ENCODE data around the gene PRSS8. TPM values are rescaled to one million over a fixed set of nuclear protein-coding genes. Genes with fewer than 3 reads are reported as not detected.

Gene PRSS8
- total RNA-seq, 1 donor from 2014 or later = not detected

DNA sequence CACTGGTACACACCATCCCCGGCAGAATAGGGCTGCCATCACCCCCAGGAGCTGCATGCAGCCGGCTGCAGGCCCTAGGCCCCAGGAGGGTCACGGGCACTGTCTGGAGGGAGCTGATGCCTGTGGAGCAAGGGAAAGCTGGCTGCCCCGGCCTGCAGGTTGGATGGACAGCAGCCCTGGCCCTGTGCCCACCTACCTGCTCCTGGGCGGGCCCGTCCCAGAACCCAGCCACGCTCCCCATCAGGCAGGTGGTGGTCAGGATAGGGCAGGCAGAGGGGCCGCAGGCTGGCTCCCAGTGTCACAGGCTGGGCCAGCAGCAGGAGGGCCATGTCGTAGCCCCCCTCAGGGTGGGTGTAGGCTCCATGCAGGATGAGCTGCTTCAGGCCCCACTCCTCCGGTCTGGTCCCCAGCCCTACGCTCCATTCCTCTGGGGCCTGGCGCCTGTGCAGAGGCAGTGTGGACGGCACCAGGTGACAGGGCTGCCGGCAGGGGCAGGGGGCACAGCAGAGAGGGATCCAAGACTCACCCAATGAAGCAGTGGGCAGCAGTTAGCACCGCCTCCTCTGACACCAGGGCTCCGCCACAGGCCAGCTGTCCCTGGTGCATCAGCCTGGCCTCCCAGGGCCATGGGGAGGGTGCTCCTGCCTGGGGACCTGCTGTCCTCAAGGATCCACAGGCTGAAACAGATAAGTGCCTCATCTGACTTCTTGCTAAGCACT lies 50.8 kb downstream of the PRSS8 start:
- peaks cover 3% of the 10 kb centered on the region for H3K36me3 Mint-ChIP-seq (ENCODE audit: low read depth)
- TF ChIP-seq, protein P1, sequence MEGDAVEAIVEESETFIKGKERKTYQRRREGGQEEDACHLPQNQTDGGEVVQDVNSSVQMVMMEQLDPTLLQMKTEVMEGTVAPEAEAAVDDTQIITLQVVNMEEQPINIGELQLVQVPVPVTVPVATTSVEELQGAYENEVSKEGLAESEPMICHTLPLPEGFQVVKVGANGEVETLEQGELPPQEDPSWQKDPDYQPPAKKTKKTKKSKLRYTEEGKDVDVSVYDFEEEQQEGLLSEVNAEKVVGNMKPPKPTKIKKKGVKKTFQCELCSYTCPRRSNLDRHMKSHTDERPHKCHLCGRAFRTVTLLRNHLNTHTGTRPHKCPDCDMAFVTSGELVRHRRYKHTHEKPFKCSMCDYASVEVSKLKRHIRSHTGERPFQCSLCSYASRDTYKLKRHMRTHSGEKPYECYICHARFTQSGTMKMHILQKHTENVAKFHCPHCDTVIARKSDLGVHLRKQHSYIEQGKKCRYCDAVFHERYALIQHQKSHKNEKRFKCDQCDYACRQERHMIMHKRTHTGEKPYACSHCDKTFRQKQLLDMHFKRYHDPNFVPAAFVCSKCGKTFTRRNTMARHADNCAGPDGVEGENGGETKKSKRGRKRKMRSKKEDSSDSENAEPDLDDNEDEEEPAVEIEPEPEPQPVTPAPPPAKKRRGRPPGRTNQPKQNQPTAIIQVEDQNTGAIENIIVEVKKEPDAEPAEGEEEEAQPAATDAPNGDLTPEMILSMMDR (conservative IDR thresholded peaks at IDR 0.05) = no peak
- H3K27ac Mint-ChIP-seq (ENCODE audit: unreplicated experiment) = peak overlapping the region; percentile 90
- H3K27me3 Mint-ChIP-seq (ENCODE audit: low read depth) = peaks cover 2% of the 10 kb centered on the region
- no peaks in the 10 kb centered on the region for H3K9me3 Mint-ChIP-seq
- no peak for DNase-seq (ENCODE audit: low read depth, low spot score)
- peaks cover 4% of the 10 kb centered on the region for H3K4me1 Mint-ChIP-seq
- H3K4me3 Mint-ChIP-seq = peak overlapping the region; percentile 19

DNA sequence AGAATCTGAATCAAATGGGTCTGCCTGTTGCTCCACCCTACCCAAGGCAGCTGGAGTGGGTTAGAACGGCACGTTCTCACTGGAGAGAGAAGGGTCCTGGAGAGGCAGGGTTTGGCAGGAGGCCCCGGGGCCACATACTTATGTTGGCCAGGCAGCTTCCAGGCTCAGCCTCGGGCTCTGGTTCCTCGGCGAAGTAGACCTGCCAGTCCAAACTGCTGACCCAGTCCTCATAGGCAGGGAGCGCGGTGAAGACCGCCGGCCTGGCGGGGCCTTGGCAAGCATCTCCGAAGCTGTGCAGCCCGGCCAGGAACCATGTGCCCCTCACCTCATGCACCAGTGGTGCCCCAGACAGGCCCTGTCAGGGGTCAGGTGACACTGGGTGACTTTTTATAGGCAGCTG lies 51.5 kb downstream of the PRSS8 start:
- Mint-ChIP-seq H3K9me3 (no peaks in the 10 kb centered on the region), H3K27ac (ENCODE audit: unreplicated experiment) (no peak overlapping the region), H3K4me1 (peaks cover 4% of the 10 kb centered on the region), H3K27me3 (ENCODE audit: low read depth) (peaks cover 2% of the 10 kb centered on the region), H3K4me3 (peak overlapping the region; percentile 19), H3K36me3 (ENCODE audit: low read depth) (peaks cover 6% of the 10 kb centered on the region)
- TF ChIP-seq, protein P1 (conservative IDR thresholded peaks at IDR 0.05) = no peak
- no peak for DNase-seq (ENCODE audit: low read depth, low spot score)

DNA sequence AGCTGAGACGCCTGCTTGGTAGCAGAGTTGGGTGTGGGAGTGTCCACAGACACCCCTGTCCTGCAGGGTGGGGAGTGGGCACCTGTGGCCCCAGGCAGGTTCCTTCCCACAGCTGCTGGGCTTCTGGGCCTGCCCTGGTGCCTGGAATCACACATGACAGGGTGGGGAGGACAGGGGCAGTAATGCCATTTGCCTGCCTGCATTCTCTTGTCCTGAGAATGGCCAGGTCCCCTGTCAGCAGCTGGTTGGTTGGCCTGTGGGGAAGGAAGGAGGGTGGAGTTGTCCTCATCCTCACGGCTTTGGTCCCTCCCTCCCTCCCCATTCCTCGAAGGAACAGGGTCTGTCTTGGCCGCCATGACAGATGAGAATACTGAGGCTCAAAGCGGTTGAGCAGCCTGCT lies 52.0 kb downstream of the PRSS8 start:
- peaks cover 2% of the 10 kb centered on the region for H3K27me3 Mint-ChIP-seq (ENCODE audit: low read depth)
- H3K4me1 Mint-ChIP-seq = peaks cover 4% of the 10 kb centered on the region
- H3K4me3 Mint-ChIP-seq = peak overlapping the region; percentile 67
- TF ChIP-seq, protein P1 (conservative IDR thresholded peaks at IDR 0.05) = no peak
- H3K27ac Mint-ChIP-seq (ENCODE audit: unreplicated experiment) = no peak overlapping the region
- H3K36me3 Mint-ChIP-seq (ENCODE audit: low read depth) = peaks cover 6% of the 10 kb centered on the region
- no peak for DNase-seq (ENCODE audit: low read depth, low spot score)
- H3K9me3 Mint-ChIP-seq = no peaks in the 10 kb centered on the region

DNA sequence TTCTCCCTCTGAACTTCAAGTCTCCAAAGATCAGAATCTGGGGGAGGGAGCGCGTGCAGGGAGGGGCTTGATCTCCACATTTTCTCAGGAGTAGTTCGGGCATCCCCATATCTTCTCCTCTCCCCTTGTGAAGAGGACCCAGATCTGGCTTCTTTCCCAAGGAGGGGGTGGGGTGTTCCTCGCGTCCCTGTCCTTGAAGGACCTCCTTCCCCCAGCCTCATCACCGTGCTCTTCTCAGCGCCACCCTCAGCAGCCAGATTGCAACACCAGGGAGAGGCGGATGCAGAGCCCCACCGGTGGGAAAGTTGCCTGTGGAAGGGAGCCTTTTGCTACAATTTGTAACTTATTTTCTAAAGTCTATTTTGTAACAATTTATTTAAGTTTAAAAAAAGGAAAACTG lies 52.4 kb downstream of the PRSS8 start:
- H3K4me3 Mint-ChIP-seq = peak overlapping the region; percentile 67
- H3K27me3 Mint-ChIP-seq (ENCODE audit: low read depth) = peaks cover 2% of the 10 kb centered on the region
- peaks cover 4% of the 10 kb centered on the region for H3K4me1 Mint-ChIP-seq
- DNase-seq (ENCODE audit: low read depth, low spot score) = no peak
- H3K36me3 Mint-ChIP-seq (ENCODE audit: low read depth) = peaks cover 6% of the 10 kb centered on the region
- H3K9me3 Mint-ChIP-seq = no peaks in the 10 kb centered on the region
- TF ChIP-seq, protein P1 (conservative IDR thresholded peaks at IDR 0.05) = no peak
- H3K27ac Mint-ChIP-seq (ENCODE audit: unreplicated experiment) = no peak overlapping the region

DNA sequence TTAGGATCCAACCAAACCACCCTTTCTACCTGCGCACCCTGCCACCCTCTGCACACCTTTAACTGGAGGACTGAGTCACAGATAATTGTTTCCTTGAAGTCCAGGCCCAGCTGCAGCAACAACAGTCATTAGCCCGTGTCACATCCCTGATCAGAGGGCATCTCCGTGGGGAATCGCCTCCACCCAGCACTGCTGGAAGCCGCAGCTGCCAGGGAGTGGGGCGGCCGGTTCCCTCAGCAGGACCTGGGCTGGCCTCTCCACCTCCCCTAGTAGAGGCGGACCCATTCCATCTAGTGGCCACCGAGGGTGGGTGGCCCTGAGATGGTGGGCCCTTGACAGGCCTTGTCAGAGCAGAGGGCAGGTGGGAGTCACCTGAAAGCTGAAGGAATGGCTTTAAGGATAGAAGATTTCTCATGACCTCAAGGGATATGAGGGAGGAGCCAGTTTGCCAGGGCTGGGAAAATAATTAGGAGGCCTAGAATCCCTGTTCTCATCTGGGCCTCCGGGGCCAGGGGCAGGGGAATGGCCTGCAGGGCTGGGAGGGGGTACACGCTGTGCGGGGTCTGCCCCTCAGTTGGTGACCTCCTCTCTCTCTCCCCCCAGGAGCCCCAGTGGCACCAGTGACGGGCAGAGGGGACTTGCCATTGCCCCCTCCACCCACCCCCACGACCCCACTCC lies 53.0 kb downstream of the PRSS8 start:
- TF ChIP-seq, protein P1 (conservative IDR thresholded peaks at IDR 0.05) = no peak
- no peaks in the 10 kb centered on the region for H3K9me3 Mint-ChIP-seq
- H3K27ac Mint-ChIP-seq (ENCODE audit: unreplicated experiment) = peak overlapping the region; percentile 72
- peaks cover 11% of the 10 kb centered on the region for H3K36me3 Mint-ChIP-seq (ENCODE audit: low read depth)
- peak overlapping the region; percentile 40 for H3K4me3 Mint-ChIP-seq
- DNase-seq (ENCODE audit: low read depth, low spot score) = no peak
- H3K4me1 Mint-ChIP-seq = peaks cover 4% of the 10 kb centered on the region
- peaks cover 2% of the 10 kb centered on the region for H3K27me3 Mint-ChIP-seq (ENCODE audit: low read depth)

Other genes starting within 250 kb of the PRSS8 start
- 35.9 and 38.4 TPM in 2 replicates for gene BCL7C, start 241.7 kb downstream of the PRSS8 start, total RNA-seq
- gene CTF1, start 239.1 kb downstream of the PRSS8 start, total RNA-seq = 1.6 and 2.6 TPM in 2 replicates
- gene FBXL19, start 212.2 kb downstream of the PRSS8 start, total RNA-seq = 78.1 and 84.7 TPM in 2 replicates
- 7.7 and 8.0 TPM in 2 replicates for gene ORAI3, start 186.7 kb downstream of the PRSS8 start, total RNA-seq
- gene SETD1A, start 178.0 kb downstream of the PRSS8 start, total RNA-seq = 33.4 and 35.2 TPM in 2 replicates
- gene HSD3B7, start 150.5 kb downstream of the PRSS8 start, total RNA-seq = 1.9 and 2.3 TPM in 2 replicates
- gene STX1B, start 125.1 kb downstream of the PRSS8 start, total RNA-seq = 12.1 and 14.1 TPM in 2 replicates
- 21.9 and 26.0 TPM in 2 replicates for gene STX4, start 102.2 kb downstream of the PRSS8 start, total RNA-seq
- 16.8 and 19.7 TPM in 2 replicates for gene ZNF668, start 61.5 kb downstream of the PRSS8 start, total RNA-seq
- 32.3 and 32.4 TPM in 2 replicates for gene ZNF646, start 61.3 kb downstream of the PRSS8 start, total RNA-seq
- gene PRSS53, start 46.8 kb downstream of the PRSS8 start, total RNA-seq = 3.7 and 4.4 TPM in 2 replicates
- 62.4 and 70.1 TPM in 2 replicates for gene VKORC1, start 40.9 kb downstream of the PRSS8 start, total RNA-seq
- gene BCKDK, start 27.3 kb downstream of the PRSS8 start, total RNA-seq = 42.4 and 43.5 TPM in 2 replicates
- 72.6 and 76.9 TPM in 2 replicates for gene KAT8, start 18.1 kb downstream of the PRSS8 start, total RNA-seq
- gene PRSS36, start 14.3 kb upstream of the PRSS8 start, total RNA-seq = 0.68 and 1.1 TPM in 2 replicates
- 970 and 984 TPM in 2 replicates for gene FUS, start 44.4 kb upstream of the PRSS8 start, total RNA-seq
- 1.7 and 3.3 TPM in 2 replicates for gene PYCARD, start 67.0 kb upstream of the PRSS8 start, total RNA-seq
- 0.05 TPM in 1 of 2 replicates, not detected in the other for gene TRIM72, start 78.4 kb upstream of the PRSS8 start, total RNA-seq
- gene PYDC1, start 81.4 kb upstream of the PRSS8 start, total RNA-seq = not detected in 2 replicates
- gene ITGAM, start 124.2 kb upstream of the PRSS8 start, total RNA-seq = not detected in 2 replicates
- gene ITGAX, start 219.4 kb upstream of the PRSS8 start, total RNA-seq = not detected in 2 replicates